GM19239 (cell line): ENCODE data around the gene CYP2S1.

Source experiments
- DNase-seq: peaks from one replicate; pipeline ENCODE4 v3.0.0; 2011; ENCODE audit warnings: low spot score; ENCODE audit not compliant: insufficient read length
- FAIRE-seq: peaks from 2 replicates; lab custom pipeline; 2011; peaks lifted over from hg19 to GRCh38; lab: Jason Lieb, UNC

Gene CYP2S1

DNA sequence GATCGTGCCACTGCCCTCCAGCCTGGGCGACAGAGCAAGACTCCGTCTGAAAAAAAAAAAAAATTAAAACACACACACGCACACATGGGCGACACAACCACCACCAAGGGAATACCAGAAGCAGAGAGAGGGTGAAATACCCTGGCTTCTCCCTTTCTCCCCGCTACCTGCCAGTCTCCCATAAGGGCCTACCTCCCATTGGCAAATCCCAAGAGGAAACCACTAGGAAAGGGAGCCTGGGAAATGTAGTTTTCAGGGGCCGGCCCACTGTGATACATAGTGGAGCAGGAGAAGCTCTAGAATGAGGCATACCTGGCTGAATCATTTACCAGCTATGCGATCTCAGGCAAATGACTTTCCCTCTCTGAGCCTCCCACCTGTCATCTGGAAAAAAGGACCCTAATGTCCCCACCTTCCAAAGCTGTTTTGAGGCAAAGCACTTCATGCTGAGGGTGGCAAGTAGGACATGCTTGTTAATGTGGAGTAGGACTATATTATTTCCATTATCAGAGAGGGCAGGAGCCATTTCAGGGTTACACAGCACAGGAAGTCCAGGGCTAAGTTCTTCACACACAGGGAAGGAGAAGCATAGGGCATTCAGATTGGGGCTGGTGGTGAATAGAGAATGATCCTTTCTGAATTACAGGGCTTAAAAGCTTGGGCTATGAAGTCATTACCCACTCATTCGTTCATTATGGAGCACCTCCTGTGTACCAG is 56.8 kb downstream of the CYP2S1 start:
- FAIRE-seq (no peak), DNase-seq (no peak)

DNA sequence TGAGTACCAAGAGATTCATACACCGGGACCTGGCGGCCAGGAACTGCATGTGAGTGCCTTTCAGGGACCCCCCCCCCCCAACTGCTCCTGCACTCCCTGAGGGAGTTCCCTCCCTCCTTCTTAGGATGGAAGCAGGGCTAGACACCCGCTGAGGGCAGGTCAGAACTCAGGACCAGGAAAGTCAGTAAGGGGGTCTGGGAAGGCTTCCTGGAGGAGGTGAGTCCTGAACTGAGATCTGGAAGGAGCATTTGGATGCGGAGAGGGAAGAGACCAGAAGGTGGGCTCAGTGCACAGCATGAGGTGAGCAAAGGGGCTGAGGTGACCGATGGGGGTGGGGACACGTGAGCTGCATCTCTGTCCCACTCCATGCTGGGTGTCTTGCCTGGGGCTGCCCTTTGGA is 60.6 kb downstream of the CYP2S1 start:
- FAIRE-seq (no peak), DNase-seq (no peak)

DNA sequence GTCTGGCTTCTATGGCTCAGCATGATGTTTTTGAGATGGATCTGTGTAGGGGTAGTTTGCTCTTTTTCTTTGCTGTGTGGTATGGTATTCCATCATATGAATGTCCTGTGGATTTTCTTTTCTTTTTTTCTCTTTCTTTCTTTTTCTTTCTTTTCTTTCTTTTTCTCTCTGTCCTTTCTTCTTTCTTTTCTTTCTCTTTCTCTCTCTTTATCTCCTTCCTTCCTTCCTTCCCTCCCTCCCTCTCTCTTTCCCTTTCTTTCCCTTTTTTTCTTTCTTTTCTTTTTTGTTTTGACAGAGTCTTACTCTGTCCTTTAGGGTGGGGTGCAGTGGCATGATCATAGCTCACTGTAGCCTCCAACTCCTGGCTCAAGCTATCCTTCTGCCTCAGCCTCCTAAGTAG is 62.2 kb downstream of the CYP2S1 start:
- no peak for DNase-seq
- no peak for FAIRE-seq
